Heart left ventricle (tissue), 16 donors: ENCODE data around the gene ISM1. TPM values are rescaled to one million over a fixed set of nuclear protein-coding genes. Genes with fewer than 3 reads are reported as not detected.
A peak's percentile ranks its signal among the peaks of the same experiment; 100 is the strongest.

Source experiments
- ATAC-seq, 4 donors: fragments of 200-7000 bp; cut with Tn5 transposase; one replicate each; pipeline ENCODE4 v1.9.1; 2020 to 2022; ENCODE audit warnings: moderate library complexity in 4 of 4, mild to moderate bottlenecking in 3 of 4, moderate number of reproducible peaks in 1 of 4
- DNase-seq, 5 donors: peaks; one replicate each; pipeline ENCODE4 v3.0.0-alpha.2; 2020
- H3K27ac ChIP-seq, 12 donors: fragments of 200-600 bp; sonication (generic) in 4 of 12; one replicate each; pipeline versions ENCODE4 v1.5.0 to v1.8.0; 2016 to 2022; ENCODE audit warnings: mild to moderate bottlenecking in 2 of 12
- H3K27me3 ChIP-seq, 9 donors: fragments of 200-600 bp; sonication (generic) in 2 of 9; one replicate each; pipeline versions ENCODE4 v1.5.1 to v1.8.0; 2016 to 2022; ENCODE audit warnings: mild to moderate bottlenecking in 3 of 9
- H3K36me3 ChIP-seq, 9 donors: fragments of 200-600 bp; sonication (generic) in 2 of 9; one replicate each; pipeline versions ENCODE4 v1.5.0 to v1.8.0; 2018 to 2022; ENCODE audit warnings: mild to moderate bottlenecking in 2 of 9
- H3K4me1 ChIP-seq, 12 donors: fragments of 200-600 bp; sonication (generic) in 4 of 12; one replicate each; pipeline versions ENCODE4 v1.5.0 to v1.8.0; 2016 to 2022; ENCODE audit warnings: mild to moderate bottlenecking in 3 of 12
- H3K4me3 ChIP-seq, 12 donors: fragments of 200-600 bp; sonication (generic) in 4 of 12; one replicate each; pipeline versions ENCODE4 v1.5.0 to v1.8.0; 2017 to 2022; ENCODE audit warnings: mild to moderate bottlenecking in 9 of 12, moderate library complexity in 4 of 12
- H3K9me3 ChIP-seq, 12 donors: fragments of 200-600 bp; sonication (generic) in 4 of 12; one replicate each; pipeline versions ENCODE4 v1.5.0 to v1.8.0; 2016 to 2022; ENCODE audit warnings: mild to moderate bottlenecking in 1 of 12
- CTCF ChIP-seq, 12 donors: fragments of 200-600 bp; sonication (generic) in 4 of 12; IDR thresholded peaks; one replicate each; pipeline versions ENCODE4 v1.5.0 to v1.8.0; 2018 to 2022; ENCODE audit warnings: antibody characterized with exemption in 12 of 12, mild to moderate bottlenecking in 5 of 12
- POLR2A ChIP-seq, 2 donors: fragments of 450-650 bp; IDR thresholded peaks; one replicate each; pipeline ENCODE4 v1.6.1; 2017; ENCODE audit warnings: antibody characterized with exemption in 2 of 2, mild to moderate bottlenecking in 2 of 2, moderate library complexity in 2 of 2
- WGBS, 4 donors: extraction: QIAGEN DNeasy Blood & Tissue Kit in 2 of 4; methylation state at CpG; one replicate each; pipeline versions ENCODE4 v1.1.5 to v1.1.7; 2013 to 2018; 5-methylcytosine and 5-hydroxymethylcytosine counted together
- intact Hi-C, 10 donors: fragments of 100-400 bp; cut with DNase I; formaldehyde crosslinking; loops; one replicate each; pipeline versions ENCODE4 v1.11.1 to v1.14.2; 2022
- polyA plus RNA-seq, 2 donors: library from polyadenylated mRNA; stranded (reverse); fragments of 200-250 nt; gene quantifications; one replicate each; pipeline ENCODE4 v1.2.3, GENCODE V29; 2013
- total RNA-seq, 9 donors: library from RNA; depleted of rRNA in 2 of 9; stranded (reverse); fragments of >200 nt in 2 of 9; fragmentation: NEBNext Ultra II Directional in 3 of 9; extraction: Animal tissue kit (Norgen Biotek cat#: 25700) in 3 of 9; gene quantifications; one replicate each; pipeline versions ENCODE4 v1.1.0 to v1.2.4, GENCODE V29; 2016 to 2023
- donor health status: ischemic (EF 13 %, LVEDD 7.1; RV severe dilation, severe dysfunction).
- donor health status: healthy with polysubstance abuse.
- donor health status: DM: no; HTN: yes; CAD: no.
- donor health status: DM: no; HTN: no; CAD: no.
- donor health status: ischemic (EF 25% LVEDD 6.9; RV normal size, moderate dysfunction).
- donor health status: ischemic (EF 25% LVEDD 5.7; RV mildly dilated, moderate dysfunction).
- donor health status: healthy.
- donor health status: DM: yes; HTN: yes; CAD: no.
- donor health status: ischemic (EF 35%, LVEDD 5.7; RV mildly dilated, moderate dysfunction).
- donor health status: nonischemic (EF 11% LVEDD 7.7; RV severe dilation, severe dysfunction).
- donor health status: DM: yes; HTN: yes; CAD: no.
- donor health status: PGD.
- donor health status: ischemic (EF 29% LVEDD 5.4; RV normal size, mild dysfunction).
- donor health status: nonischemic (EF 23%, LVEDD 6.1; RV moderate dilation, normal function).

The ISM1 gene
- total and polyA plus RNA-seq, 11 donors, result 0.46 to 2.9 (median 1.4) TPM

GRCh38 chr20:13320702-13321101, 99.6 kb downstream of the ISM1 start:
- Histone ChIP-seq H3K27ac (peak overlapping the region in 1 of 12 donors; percentile 48), H3K27me3 (no peaks in the 10 kb centered on the region), H3K4me1 (peaks cover 0 to 3% (median 0%) of the 10 kb centered on the region in 12 donors), H3K9me3 (peaks cover 0 to 20% (median 0%) of the 10 kb centered on the region in 12 donors), H3K4me3 (no peak overlapping the region), H3K36me3 (no peaks in the 10 kb centered on the region)
- ATAC-seq (no peak), DNase-seq (no peak)
- intact Hi-C loops, result loop anchor here in 4 of 10 donors (5.0 to 10.0 kb wide), 3 partner anchors 227 to 454 kb away; no protein-coding TSS in a partner anchor
- WGBS, 4 donors, result 92 to 96% (median 94%) methylated on average over 4 of the region's 4 CpGs
- TF ChIP-seq CTCF (IDR thresholded peaks at IDR 0.05) (no peak), POLR2A (IDR thresholded peaks at IDR 0.05) (no peak)

DNA sequence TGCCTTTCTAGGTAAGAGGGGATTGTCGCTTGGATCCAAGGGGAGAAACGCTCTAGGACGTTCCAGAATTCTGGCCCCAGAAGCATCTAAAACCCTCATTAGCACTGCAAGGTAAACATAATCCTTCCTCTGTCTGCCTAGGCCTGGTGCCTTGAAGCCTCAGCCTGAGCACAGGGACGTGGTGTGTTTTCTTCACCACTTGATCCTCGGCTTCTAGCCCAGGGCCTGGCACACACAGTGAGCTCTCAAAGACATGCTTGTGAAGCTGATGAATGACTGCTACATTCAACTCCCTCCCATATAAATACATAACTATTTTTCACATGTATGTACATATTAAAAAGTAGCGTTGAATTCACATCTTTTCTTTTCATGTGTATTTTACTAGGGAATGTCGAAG, 100.3 kb downstream of the ISM1 start:
- TF ChIP-seq POLR2A (IDR thresholded peaks at IDR 0.05) (no peak), CTCF (IDR thresholded peaks at IDR 0.05) (no peak)
- 76 to 87% (median 80%) methylated on average over 7 of the region's 7 CpGs for WGBS, 4 donors
- no peaks in the 10 kb centered on the region for H3K27me3 ChIP-seq
- peaks cover 0 to 16% (median 0%) of the 10 kb centered on the region in 12 donors for H3K9me3 ChIP-seq
- H3K4me1 ChIP-seq, result peaks cover 0 to 3% (median 0%) of the 10 kb centered on the region in 12 donors
- intact Hi-C loops, result loop anchor here in 4 of 10 donors (5.0 to 10.0 kb wide), 3 partner anchors 226 to 453 kb away; no protein-coding TSS in a partner anchor
- no peak overlapping the region for H3K4me3 ChIP-seq
- DNase-seq (no peak), ATAC-seq (no peak)
- H3K36me3 ChIP-seq, result no peaks in the 10 kb centered on the region
- H3K27ac ChIP-seq, result peak overlapping the region in 1 of 12 donors; percentile 48

DNA sequence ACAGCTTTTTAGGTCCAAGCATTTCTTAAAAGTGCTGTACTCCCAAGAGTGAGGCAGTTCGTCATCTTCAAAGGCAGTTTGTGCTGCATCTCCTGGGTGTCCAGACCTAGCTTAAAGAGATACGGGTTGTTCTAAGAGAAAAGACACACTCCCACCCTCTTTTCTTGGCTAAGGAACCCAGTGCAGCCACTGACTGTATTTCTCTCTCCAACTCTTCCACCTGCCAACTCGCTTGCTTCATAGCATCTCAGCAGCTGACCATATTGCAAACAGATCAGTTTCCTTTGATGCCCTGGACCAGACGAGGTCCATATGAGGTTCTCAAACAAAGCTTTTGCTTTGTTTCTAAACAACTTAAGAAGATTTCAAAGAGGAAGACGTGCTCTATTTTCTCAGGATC, 101.1 kb downstream of the ISM1 start:
- no peak for ATAC-seq
- Histone ChIP-seq H3K36me3 (no peaks in the 10 kb centered on the region), H3K9me3 (peaks cover 0 to 8% (median 0%) of the 10 kb centered on the region in 12 donors), H3K4me3 (no peak overlapping the region), H3K27me3 (no peaks in the 10 kb centered on the region), H3K27ac (peak overlapping the region in 1 of 12 donors; percentile 59), H3K4me1 (peaks cover 0 to 3% (median 0%) of the 10 kb centered on the region in 12 donors)
- intact Hi-C loops, result loop anchor here in 4 of 10 donors (5.0 to 10.0 kb wide), 3 partner anchors 225 to 453 kb away; no protein-coding TSS in a partner anchor
- TF ChIP-seq POLR2A (IDR thresholded peaks at IDR 0.05) (no peak), CTCF (IDR thresholded peaks at IDR 0.05) (no peak)
- DNase-seq, result no peak
- WGBS, 4 donors, result 35 to 44% (median 42%) methylated on average over 5 of the region's 5 CpGs

DNA sequence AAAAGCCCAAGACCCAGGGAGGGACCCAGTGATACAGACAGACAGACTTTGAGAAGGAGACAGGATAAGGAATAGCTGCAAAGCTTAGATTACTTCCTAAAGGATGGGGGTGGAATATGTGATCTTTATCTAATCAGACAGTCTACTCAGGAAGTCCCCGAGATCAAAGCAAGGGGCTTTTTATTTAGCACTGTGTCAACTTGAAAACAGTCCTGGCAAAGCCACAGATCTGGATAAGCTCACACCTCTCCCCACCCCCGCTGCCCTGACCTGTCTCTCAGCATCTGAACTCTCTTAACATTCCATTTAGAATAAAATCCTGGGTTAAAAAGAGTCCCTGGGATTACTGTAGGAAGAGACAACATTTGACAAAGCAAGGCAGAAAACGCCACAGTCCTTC, 101.5 kb downstream of the ISM1 start:
- Histone ChIP-seq H3K9me3 (peaks cover 0 to 6% (median 0%) of the 10 kb centered on the region in 12 donors), H3K4me1 (peaks cover 0 to 3% (median 0%) of the 10 kb centered on the region in 12 donors), H3K27ac (peak overlapping the region in 1 of 12 donors; percentile 59), H3K36me3 (no peaks in the 10 kb centered on the region), H3K27me3 (no peaks in the 10 kb centered on the region), H3K4me3 (no peak overlapping the region)
- 10 to 13% (median 11%) methylated on average over 3 of the region's 3 CpGs for WGBS, 4 donors
- intact Hi-C loops, result loop anchor here in 4 of 10 donors (5.0 to 10.0 kb wide), 3 partner anchors 225 to 452 kb away; no protein-coding TSS in a partner anchor
- no peak for TF ChIP-seq CTCF (IDR thresholded peaks at IDR 0.05)
- TF ChIP-seq POLR2A (IDR thresholded peaks at IDR 0.05), result no peak
- ATAC-seq, result peak in 1 of 4 donors; percentile 18
- DNase-seq, result no peak
